RWPE2 (cell line): ENCODE measurements around the gene RNF38.

Experiments used
- ATAC-seq: fragments of 200-7000 bp; cut with Tn5 transposase; 3 replicates; pipeline ENCODE4 v1.9.1; 2021; ENCODE audit warnings: low read depth
- DNase-seq: peaks from one replicate; pipeline ENCODE4 v3.0.0-alpha.2; 2020; ENCODE audit warnings: low spot score
- H3K27ac ChIP-seq: fragments of 450-650 bp; 2 replicates; pipeline ENCODE4 v1.5.1; 2017; ENCODE audit warnings: mild to moderate bottlenecking; ENCODE audit not compliant: poor library complexity, severe bottlenecking
- H3K27me3 ChIP-seq: fragments of 250-450 bp; sonication (Bioruptor Pico); 2 replicates; pipeline ENCODE4 v1.5.1; 2021; ENCODE audit warnings: mild to moderate bottlenecking, moderate library complexity; ENCODE audit not compliant: insufficient read depth, poor library complexity, severe bottlenecking
- H3K36me3 ChIP-seq: fragments of 250-450 bp; sonication (Bioruptor Pico); 2 replicates; pipeline ENCODE4 v1.5.1; 2020; ENCODE audit warnings: low read depth, mild to moderate bottlenecking, moderate library complexity
- H3K4me1 ChIP-seq: fragments of 250-450 bp; sonication (Bioruptor Pico); 2 replicates; pipeline ENCODE4 v1.5.1; 2021; ENCODE audit warnings: mild to moderate bottlenecking, moderate library complexity; ENCODE audit not compliant: insufficient read depth, poor library complexity, severe bottlenecking
- H3K4me3 ChIP-seq: fragments of 250-450 bp; sonication (Bioruptor Pico); 2 replicates; pipeline ENCODE4 v1.5.1; 2021; ENCODE audit warnings: mild to moderate bottlenecking, moderate library complexity; ENCODE audit not compliant: severe bottlenecking
- H3K9me3 ChIP-seq: fragments of 250-450 bp; sonication (Bioruptor Pico); 2 replicates; pipeline ENCODE4 v1.5.1; 2021; ENCODE audit warnings: mild to moderate bottlenecking, moderate library complexity; ENCODE audit not compliant: severe bottlenecking
- TF ChIP-seq, protein P1 (sequence below): fragments of 450-650 bp; IDR thresholded peaks from one replicate; pipeline ENCODE4 v1.5.1; 2017; ENCODE audit warnings: mild to moderate bottlenecking, moderate library complexity; ENCODE audit not compliant: poor library complexity, severe bottlenecking

RNF38 gene

DNA sequence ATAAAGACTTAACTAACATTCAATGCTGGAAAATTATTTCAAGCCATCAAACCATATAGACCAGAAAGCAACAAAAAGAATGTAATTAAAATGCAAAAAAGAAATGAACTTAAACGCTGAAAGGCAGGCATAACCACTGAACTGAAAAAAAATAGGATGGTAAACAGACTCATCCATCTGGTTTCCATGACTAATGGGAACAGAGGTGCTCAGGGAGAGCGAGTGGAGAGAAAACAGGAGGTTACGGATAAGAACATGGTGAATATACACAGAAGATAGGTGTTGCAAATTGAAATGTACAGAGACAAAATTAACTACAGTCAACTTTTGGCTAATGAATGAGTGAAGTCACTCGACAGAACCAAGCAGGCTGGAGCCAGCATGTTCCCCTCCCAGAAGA, 43.5 kb upstream of the RNF38 start:
- peaks cover 13% of the 10 kb centered on the region for H3K4me1 ChIP-seq
- TF ChIP-seq, protein P1, sequence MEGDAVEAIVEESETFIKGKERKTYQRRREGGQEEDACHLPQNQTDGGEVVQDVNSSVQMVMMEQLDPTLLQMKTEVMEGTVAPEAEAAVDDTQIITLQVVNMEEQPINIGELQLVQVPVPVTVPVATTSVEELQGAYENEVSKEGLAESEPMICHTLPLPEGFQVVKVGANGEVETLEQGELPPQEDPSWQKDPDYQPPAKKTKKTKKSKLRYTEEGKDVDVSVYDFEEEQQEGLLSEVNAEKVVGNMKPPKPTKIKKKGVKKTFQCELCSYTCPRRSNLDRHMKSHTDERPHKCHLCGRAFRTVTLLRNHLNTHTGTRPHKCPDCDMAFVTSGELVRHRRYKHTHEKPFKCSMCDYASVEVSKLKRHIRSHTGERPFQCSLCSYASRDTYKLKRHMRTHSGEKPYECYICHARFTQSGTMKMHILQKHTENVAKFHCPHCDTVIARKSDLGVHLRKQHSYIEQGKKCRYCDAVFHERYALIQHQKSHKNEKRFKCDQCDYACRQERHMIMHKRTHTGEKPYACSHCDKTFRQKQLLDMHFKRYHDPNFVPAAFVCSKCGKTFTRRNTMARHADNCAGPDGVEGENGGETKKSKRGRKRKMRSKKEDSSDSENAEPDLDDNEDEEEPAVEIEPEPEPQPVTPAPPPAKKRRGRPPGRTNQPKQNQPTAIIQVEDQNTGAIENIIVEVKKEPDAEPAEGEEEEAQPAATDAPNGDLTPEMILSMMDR: no peak
- DNase-seq: no peak
- no peak overlapping the region for H3K4me3 ChIP-seq
- H3K9me3 ChIP-seq: no peaks in the 10 kb centered on the region
- no peaks in the 10 kb centered on the region for H3K36me3 ChIP-seq
- ATAC-seq: no peak
- no peak overlapping the region for H3K27ac ChIP-seq
- H3K27me3 ChIP-seq: no peaks in the 10 kb centered on the region

DNA sequence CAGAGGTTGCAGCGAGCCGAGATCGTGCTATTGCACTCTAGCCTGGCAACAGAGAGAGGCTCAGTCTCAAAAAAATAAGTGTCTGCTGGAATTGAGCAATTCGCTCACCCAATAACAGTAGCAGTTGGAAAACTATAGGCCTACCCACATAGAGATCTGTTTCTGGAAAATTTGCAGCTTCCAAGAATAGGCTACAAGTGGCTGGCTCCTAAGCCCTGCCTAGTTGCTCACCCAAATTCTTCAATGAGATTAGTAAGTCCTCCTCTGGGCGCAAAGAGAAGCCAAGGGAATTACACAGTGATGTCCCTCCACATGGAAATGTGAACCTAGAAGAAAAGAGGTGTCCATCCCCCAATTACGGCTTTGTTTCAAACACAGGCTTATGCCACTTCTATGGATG, 42.6 kb upstream of the RNF38 start:
- no peaks in the 10 kb centered on the region for H3K36me3 ChIP-seq
- H3K27ac ChIP-seq: no peak overlapping the region
- TF ChIP-seq, protein P1: no peak
- DNase-seq: no peak
- no peaks in the 10 kb centered on the region for H3K9me3 ChIP-seq
- no peak for ATAC-seq
- H3K4me3 ChIP-seq: no peak overlapping the region
- H3K4me1 ChIP-seq: peaks cover 13% of the 10 kb centered on the region
- no peaks in the 10 kb centered on the region for H3K27me3 ChIP-seq

DNA sequence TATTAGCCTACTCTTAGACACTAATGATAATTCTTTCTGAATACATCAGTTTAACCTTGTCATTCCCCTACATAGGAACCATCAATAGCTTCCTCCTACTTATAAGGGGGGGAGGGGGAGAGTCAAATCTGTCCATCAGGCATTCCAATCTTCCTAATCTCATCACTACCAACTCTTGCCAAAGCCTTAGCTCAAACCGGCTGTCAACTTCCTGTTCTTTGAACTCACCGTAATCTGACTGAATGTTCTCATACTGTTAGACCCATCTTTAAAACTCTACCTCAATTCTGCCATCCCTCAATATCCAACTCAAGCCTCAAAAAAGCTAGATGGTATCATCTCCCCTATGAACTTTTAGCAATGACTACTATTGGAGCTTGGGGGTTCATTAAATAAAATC, 41.9 kb upstream of the RNF38 start:
- DNase-seq (no peak), ATAC-seq (no peak)
- no peak overlapping the region for H3K4me3 ChIP-seq
- no peaks in the 10 kb centered on the region for H3K36me3 ChIP-seq
- TF ChIP-seq, protein P1: no peak
- no peaks in the 10 kb centered on the region for H3K9me3 ChIP-seq
- H3K4me1 ChIP-seq: peaks cover 13% of the 10 kb centered on the region
- no peak overlapping the region for H3K27ac ChIP-seq
- no peaks in the 10 kb centered on the region for H3K27me3 ChIP-seq

GRCh38 chr9:36438536-36439236, 38.6 kb upstream of the RNF38 start:
- ATAC-seq: no peak
- no peak overlapping the region for H3K27ac ChIP-seq
- TF ChIP-seq, protein P1: no peak

GRCh38 chr9:36437790-36438189, 37.7 kb upstream of the RNF38 start:
- TF ChIP-seq, protein P1: no peak

More at GRCh38 chr9:36438536-36439236, 38.6 kb upstream of the RNF38 start:
- Histone ChIP-seq H3K27me3 (no peaks in the 10 kb centered on the region), H3K4me3 (no peak overlapping the region), H3K4me1 (peaks cover 4% of the 10 kb centered on the region), H3K36me3 (no peaks in the 10 kb centered on the region), H3K9me3 (no peaks in the 10 kb centered on the region)
- no peak for DNase-seq

More at GRCh38 chr9:36437790-36438189, 37.7 kb upstream of the RNF38 start:
- no peak overlapping the region for H3K27ac ChIP-seq
- ATAC-seq: no peak
- H3K4me1 ChIP-seq: no peaks in the 10 kb centered on the region
- H3K36me3 ChIP-seq: no peaks in the 10 kb centered on the region
- no peak overlapping the region for H3K4me3 ChIP-seq
- DNase-seq: no peak
- H3K27me3 ChIP-seq: no peaks in the 10 kb centered on the region
- no peaks in the 10 kb centered on the region for H3K9me3 ChIP-seq
